ENCODE data around the gene ZC3HAV1.

DNA sequence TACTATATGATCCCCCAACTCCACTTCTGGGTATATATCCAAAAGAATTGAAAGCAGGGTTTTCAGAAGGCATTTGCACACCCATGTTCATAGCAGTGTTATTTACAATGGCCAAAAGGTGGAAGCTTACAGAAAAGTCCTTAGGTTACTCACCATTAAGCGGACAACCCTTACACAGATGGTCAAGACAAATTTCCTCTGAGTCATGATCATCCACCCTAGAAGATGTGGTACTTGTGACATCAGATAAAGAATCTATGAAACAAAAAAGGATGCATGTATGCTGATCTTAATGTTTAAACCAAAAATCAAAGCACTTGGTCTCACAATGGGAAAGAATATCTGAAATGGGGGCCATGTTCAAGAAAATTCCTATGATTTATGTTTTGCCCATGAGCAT lies 31.1 kb downstream of the ZC3HAV1 start:
- TF ChIP-seq, protein P1, sequence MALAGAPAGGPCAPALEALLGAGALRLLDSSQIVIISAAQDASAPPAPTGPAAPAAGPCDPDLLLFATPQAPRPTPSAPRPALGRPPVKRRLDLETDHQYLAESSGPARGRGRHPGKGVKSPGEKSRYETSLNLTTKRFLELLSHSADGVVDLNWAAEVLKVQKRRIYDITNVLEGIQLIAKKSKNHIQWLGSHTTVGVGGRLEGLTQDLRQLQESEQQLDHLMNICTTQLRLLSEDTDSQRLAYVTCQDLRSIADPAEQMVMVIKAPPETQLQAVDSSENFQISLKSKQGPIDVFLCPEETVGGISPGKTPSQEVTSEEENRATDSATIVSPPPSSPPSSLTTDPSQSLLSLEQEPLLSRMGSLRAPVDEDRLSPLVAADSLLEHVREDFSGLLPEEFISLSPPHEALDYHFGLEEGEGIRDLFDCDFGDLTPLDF (CRISPR knock-in tag; IDR thresholded peaks at IDR 0.05): no peak
- no peak for TF ChIP-seq ZNF232 (CRISPR knock-in tag; IDR thresholded peaks at IDR 0.05)
- TF ChIP-seq ZNF263 (CRISPR knock-in tag; IDR thresholded peaks at IDR 0.05; ENCODE audit: low read depth): no peak
- TF ChIP-seq, protein P2, sequence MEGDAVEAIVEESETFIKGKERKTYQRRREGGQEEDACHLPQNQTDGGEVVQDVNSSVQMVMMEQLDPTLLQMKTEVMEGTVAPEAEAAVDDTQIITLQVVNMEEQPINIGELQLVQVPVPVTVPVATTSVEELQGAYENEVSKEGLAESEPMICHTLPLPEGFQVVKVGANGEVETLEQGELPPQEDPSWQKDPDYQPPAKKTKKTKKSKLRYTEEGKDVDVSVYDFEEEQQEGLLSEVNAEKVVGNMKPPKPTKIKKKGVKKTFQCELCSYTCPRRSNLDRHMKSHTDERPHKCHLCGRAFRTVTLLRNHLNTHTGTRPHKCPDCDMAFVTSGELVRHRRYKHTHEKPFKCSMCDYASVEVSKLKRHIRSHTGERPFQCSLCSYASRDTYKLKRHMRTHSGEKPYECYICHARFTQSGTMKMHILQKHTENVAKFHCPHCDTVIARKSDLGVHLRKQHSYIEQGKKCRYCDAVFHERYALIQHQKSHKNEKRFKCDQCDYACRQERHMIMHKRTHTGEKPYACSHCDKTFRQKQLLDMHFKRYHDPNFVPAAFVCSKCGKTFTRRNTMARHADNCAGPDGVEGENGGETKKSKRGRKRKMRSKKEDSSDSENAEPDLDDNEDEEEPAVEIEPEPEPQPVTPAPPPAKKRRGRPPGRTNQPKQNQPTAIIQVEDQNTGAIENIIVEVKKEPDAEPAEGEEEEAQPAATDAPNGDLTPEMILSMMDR (IDR thresholded peaks at IDR 0.05): no peak
- TF ChIP-seq CREM (CRISPR knock-in tag; IDR thresholded peaks at IDR 0.05): no peak
- TF ChIP-seq, protein P3, sequence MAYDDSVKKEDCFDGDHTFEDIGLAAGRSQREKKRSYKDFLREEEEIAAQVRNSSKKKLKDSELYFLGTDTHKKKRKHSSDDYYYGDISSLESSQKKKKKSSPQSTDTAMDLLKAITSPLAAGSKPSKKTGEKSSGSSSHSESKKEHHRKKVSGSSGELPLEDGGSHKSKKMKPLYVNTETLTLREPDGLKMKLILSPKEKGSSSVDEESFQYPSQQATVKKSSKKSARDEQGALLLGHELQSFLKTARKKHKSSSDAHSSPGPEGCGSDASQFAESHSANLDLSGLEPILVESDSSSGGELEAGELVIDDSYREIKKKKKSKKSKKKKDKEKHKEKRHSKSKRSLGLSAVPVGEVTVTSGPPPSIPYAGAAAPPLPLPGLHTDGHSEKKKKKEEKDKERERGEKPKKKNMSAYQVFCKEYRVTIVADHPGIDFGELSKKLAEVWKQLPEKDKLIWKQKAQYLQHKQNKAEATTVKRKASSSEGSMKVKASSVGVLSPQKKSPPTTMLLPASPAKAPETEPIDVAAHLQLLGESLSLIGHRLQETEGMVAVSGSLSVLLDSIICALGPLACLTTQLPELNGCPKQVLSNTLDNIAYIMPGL (CRISPR knock-in tag; IDR thresholded peaks at IDR 0.05): no peak
- no peak for TF ChIP-seq NFYB (CRISPR knock-in tag; conservative IDR thresholded peaks at IDR 0.05; ENCODE audit: low read depth)
- TF ChIP-seq ETV6 (CRISPR knock-in tag; IDR thresholded peaks at IDR 0.05): no peak

All from WTC11 (cell line).